Testis (tissue), 3 donors: ENCODE measurements around the gene MSL3. TPM values are rescaled to one million over a fixed set of nuclear protein-coding genes. Genes with fewer than 3 reads are reported as not detected.

ENCODE experiments used
- DNase-seq: peaks from one replicate; pipeline ENCODE4 v3.0.0-alpha.2; 2019
- H3K27ac ChIP-seq, 2 donors: fragments of 200-600 bp; sonication (generic); one replicate each; pipeline ENCODE4 v1.5.1; 2019
- H3K27me3 ChIP-seq: fragments of 200-600 bp; sonication (generic); one replicate; pipeline ENCODE4 v1.5.1; 2019
- H3K36me3 ChIP-seq: fragments of 200-600 bp; sonication (generic); one replicate; pipeline ENCODE4 v1.5.1; 2017; ENCODE audit warnings: low read depth; ENCODE audit errors: missing control alignments
- H3K4me1 ChIP-seq: fragments of 200-600 bp; sonication (generic); one replicate; pipeline ENCODE4 v1.5.1; 2019
- H3K4me3 ChIP-seq, 2 donors: fragments of 200-600 bp; sonication (generic); one replicate each; pipeline ENCODE4 v1.5.1; 2017 to 2019
- H3K9me3 ChIP-seq: fragments of 200-600 bp; sonication (generic); one replicate; pipeline ENCODE4 v1.5.1; 2017
- POLR2A ChIP-seq: fragments of 450-650 bp; IDR thresholded peaks from one replicate; pipeline ENCODE4 v1.6.1; 2017; ENCODE audit warnings: antibody characterized with exemption, mild to moderate bottlenecking, moderate library complexity
- WGBS, 2 donors: methylation state at CpG; one replicate each; pipeline ENCODE4 v1.1.5; 2018; 5-methylcytosine and 5-hydroxymethylcytosine counted together
- intact Hi-C: fragments of 100-400 bp; cut with DNase I; formaldehyde crosslinking; loops from one replicate; pipeline ENCODE4 v1.15.1; 2023; ENCODE audit warnings: low total_unique reads
- polyA plus RNA-seq: library from polyadenylated mRNA; stranded (reverse); fragments of 350-450 nt; fragmentation: Illumina TruSeq; extraction: RNeasy Lipid Tissue Mini Kit (QIAGEN cat#74804); gene quantifications from one replicate; pipeline ENCODE4 v1.2.3, GENCODE V29; 2014; ENCODE audit warnings: low read depth, low replicate concordance; ENCODE audit not compliant: insufficient read depth
- total RNA-seq, 2 donors: library from RNA; depleted of rRNA; stranded (reverse); fragments of >200 nt; gene quantifications; one replicate each; pipeline ENCODE4 v1.2.3, GENCODE V29; 2016
- TF ChIP-seq, protein P1 (sequence below), 3 experiments: fragments of 450-650 bp in 2 of 3; fragments of 200-600 bp in 1 of 3; sonication (generic) in 1 of 3; IDR thresholded peaks; one replicate each; pipeline ENCODE4 v1.5.1; 2016 to 2019; ENCODE audit warnings: antibody characterized with exemption in 3 of 3, mild to moderate bottlenecking in 2 of 3, moderate library complexity in 1 of 3

Gene MSL3
- total and polyA plus RNA-seq, 3 donors from 2014 or later = 34.5 to 49.9 (median 47.6) TPM

DNA sequence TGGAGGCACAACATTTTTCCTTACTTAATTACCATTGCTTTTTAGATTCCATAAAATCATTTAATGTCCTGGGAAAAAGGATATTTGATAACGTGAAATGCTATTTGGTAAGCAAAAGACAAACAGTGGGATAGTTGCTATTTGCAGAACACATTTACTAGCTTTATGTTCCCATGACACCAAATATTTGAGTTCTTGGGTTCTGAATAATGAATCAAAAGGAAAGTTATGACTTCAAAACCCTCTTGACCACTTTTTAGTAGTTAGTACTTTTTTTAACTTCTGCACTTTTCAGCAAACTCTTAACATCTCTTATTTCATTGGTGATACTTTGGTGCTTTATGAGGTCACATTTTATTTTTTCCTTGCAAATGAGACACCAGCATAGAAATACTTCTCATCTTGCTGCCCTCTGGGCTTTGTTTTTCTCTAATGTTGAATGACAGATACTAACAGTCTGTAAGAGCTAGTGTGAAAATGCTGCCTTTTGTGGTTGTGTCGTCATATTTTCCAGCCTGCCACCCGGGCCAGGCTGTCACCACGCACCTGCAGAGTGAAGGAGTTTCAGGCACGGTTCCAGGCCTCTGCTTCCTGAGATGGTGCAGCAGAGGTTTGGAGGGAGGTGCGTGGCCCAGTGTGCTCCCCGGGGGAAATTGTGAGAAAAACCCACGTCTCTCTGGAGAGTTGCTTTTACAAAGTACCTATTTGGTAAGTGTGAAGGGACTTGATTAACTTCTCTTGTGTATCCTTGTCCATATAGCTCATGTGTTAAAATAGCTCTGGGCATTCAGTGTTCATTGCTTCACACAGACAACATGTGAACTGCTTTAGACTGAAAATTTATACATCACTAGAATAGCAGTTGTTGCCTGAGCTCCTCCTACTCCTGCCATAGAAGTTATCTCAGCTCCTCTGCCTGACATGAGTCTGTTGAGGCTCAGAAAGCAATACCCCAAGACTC is 34.7 kb downstream of the MSL3 start:
- H3K36me3 ChIP-seq = no peaks in the 10 kb centered on the region
- no peak for TF ChIP-seq POLR2A
- TF ChIP-seq, protein P1, sequence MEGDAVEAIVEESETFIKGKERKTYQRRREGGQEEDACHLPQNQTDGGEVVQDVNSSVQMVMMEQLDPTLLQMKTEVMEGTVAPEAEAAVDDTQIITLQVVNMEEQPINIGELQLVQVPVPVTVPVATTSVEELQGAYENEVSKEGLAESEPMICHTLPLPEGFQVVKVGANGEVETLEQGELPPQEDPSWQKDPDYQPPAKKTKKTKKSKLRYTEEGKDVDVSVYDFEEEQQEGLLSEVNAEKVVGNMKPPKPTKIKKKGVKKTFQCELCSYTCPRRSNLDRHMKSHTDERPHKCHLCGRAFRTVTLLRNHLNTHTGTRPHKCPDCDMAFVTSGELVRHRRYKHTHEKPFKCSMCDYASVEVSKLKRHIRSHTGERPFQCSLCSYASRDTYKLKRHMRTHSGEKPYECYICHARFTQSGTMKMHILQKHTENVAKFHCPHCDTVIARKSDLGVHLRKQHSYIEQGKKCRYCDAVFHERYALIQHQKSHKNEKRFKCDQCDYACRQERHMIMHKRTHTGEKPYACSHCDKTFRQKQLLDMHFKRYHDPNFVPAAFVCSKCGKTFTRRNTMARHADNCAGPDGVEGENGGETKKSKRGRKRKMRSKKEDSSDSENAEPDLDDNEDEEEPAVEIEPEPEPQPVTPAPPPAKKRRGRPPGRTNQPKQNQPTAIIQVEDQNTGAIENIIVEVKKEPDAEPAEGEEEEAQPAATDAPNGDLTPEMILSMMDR (IDR thresholded peaks at IDR 0.05) = no peak
- 76 to 83% methylated on average over 6 to 8 of the region's 8 CpGs for WGBS, 2 donors
- intact Hi-C loops = no loop called here
- no peak overlapping the region for H3K4me3 ChIP-seq
- no peak for DNase-seq
- no peak overlapping the region for H3K27ac ChIP-seq
- H3K4me1 ChIP-seq = no peaks in the 10 kb centered on the region
- H3K9me3 ChIP-seq = no peaks in the 10 kb centered on the region
- no peaks in the 10 kb centered on the region for H3K27me3 ChIP-seq

DNA sequence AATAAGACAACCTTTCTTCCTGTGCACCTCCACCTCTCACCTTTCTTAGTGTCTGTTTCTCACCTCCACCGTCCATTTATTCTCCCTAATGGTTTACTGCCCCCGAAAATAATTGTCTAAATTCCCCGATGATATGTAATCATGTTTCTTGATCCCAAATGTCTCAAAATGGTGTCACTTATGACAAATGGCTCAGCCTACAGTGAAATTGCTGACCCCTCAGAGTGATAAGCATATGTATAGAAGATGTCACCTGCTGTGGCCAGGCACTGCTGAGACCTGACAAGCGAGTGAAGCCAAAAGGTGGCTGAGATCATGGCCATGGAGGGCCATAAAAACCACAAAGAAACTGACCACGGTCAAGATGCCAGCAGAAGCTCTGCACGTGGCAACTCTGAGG is 35.7 kb downstream of the MSL3 start:
- no peak for DNase-seq
- intact Hi-C loops = no loop called here
- no peak overlapping the region for H3K27ac ChIP-seq
- no peak overlapping the region for H3K4me3 ChIP-seq
- H3K4me1 ChIP-seq = no peaks in the 10 kb centered on the region
- no peaks in the 10 kb centered on the region for H3K9me3 ChIP-seq
- 85 to 93% methylated on average over 4 to 6 of the region's 6 CpGs for WGBS, 2 donors
- H3K36me3 ChIP-seq = no peaks in the 10 kb centered on the region
- H3K27me3 ChIP-seq = no peaks in the 10 kb centered on the region
- TF ChIP-seq, protein P1 (IDR thresholded peaks at IDR 0.05) = no peak
- TF ChIP-seq POLR2A = no peak

DNA sequence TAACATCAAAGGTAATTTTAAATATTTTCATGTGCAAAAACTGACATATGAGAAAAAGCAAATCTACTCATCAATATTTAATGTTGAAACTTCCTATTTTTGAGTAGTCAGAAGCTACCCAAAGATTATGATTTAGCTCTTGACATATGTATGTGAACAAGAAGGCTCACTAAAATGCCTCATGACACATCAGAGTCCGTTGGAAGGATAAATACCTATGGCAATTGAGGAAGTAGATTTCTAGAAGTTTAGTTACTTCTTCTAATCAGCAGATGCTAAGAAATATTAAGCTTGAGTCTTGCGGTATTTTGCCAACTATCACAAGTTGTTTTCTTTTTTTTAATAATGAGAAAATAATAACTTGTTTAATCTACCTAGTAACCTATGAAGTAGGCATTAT is 55.3 kb downstream of the MSL3 start:
- no peaks in the 10 kb centered on the region for H3K4me1 ChIP-seq
- no peak overlapping the region for H3K4me3 ChIP-seq
- intact Hi-C loops = no loop called here
- no peak for DNase-seq
- no peaks in the 10 kb centered on the region for H3K27me3 ChIP-seq
- no peak overlapping the region for H3K27ac ChIP-seq
- WGBS, 2 donors = 69 to 74% methylated on average over 2 of the region's 2 CpGs
- no peaks in the 10 kb centered on the region for H3K9me3 ChIP-seq
- no peak for TF ChIP-seq POLR2A
- TF ChIP-seq, protein P1 (IDR thresholded peaks at IDR 0.05) = no peak
- no peaks in the 10 kb centered on the region for H3K36me3 ChIP-seq

Other genes starting within 250 kb of the MSL3 start
- 10 to 100 TPM in 1 of 2 donors, 1 to 10 TPM in 1; 5.7 to 11.8 TPM for gene ARHGAP6, start 92.3 kb upstream of the MSL3 start, total RNA-seq
- gene ARHGAP6, start 92.3 kb upstream of the MSL3 start, polyA plus RNA-seq = 4.8 TPM